Kidney (tissue), 14 donors: Measurements from ENCODE around the gene CACNA1E. TPM values are rescaled to one million over a fixed set of nuclear protein-coding genes. Genes with fewer than 3 reads are reported as not detected.

Experiments
- DNase-seq, 5 donors: peaks; one replicate each; pipeline ENCODE4 v3.0.0-alpha.2; 2013 to 2020
- FAIRE-seq: peaks from 2 replicates; lab custom pipeline; 2012; peaks lifted over from hg19 to GRCh38; lab: Jason Lieb, UNC
- H3K27ac ChIP-seq, 2 donors: one replicate each; pipeline ENCODE4 v1.7.0; 2013; ENCODE audit warnings: low read depth in 2 of 2, low read length in 2 of 2, inconsistent platforms in 1 of 2
- H3K27me3 ChIP-seq: one replicate; pipeline ENCODE4 v1.7.1; 2013; ENCODE audit warnings: low read length, inconsistent platforms; ENCODE audit not compliant: control insufficient read depth, insufficient read depth
- H3K36me3 ChIP-seq, 3 donors: one replicate each; pipeline versions ENCODE4 v1.7.0 to v1.7.1; 2013; ENCODE audit warnings: low read length in 3 of 3, control low read depth in 1 of 3, inconsistent platforms in 1 of 3; ENCODE audit not compliant: insufficient read depth in 3 of 3, control insufficient read depth in 2 of 3
- H3K4me1 ChIP-seq, 3 donors: one replicate each; pipeline versions ENCODE4 v1.7.0 to v1.7.1; 2013; ENCODE audit warnings: low read length in 3 of 3, inconsistent platforms in 1 of 3, low read depth in 1 of 3; ENCODE audit not compliant: control insufficient read depth in 2 of 3, insufficient read depth in 2 of 3
- H3K4me3 ChIP-seq, 3 donors: one replicate each; pipeline versions ENCODE4 v1.7.0 to v1.8.1; 2013; ENCODE audit warnings: low read length in 3 of 3, control low read depth in 1 of 3, inconsistent platforms in 1 of 3
- H3K9ac ChIP-seq, 3 donors: one replicate each; pipeline versions ENCODE4 v1.7.0 to v1.7.1; 2013; ENCODE audit warnings: low read length in 3 of 3, control low read depth in 1 of 3, inconsistent platforms in 1 of 3
- H3K9me3 ChIP-seq, 3 donors: one replicate each; pipeline versions ENCODE4 v1.7.0 to v1.7.1; 2013; ENCODE audit warnings: low read length in 3 of 3, control low read depth in 1 of 3, inconsistent platforms in 1 of 3; ENCODE audit not compliant: control insufficient read depth in 2 of 3, insufficient read depth in 1 of 3
- CTCF ChIP-seq: IDR thresholded peaks from 3 replicates; pipeline ENCODE4 v1.5.1; 2012; ENCODE audit warnings: mild to moderate bottlenecking, moderate library complexity, borderline replicate concordance; ENCODE audit not compliant: insufficient read depth; ENCODE audit errors: extremely low read depth
- intact Hi-C: fragments of 100-400 bp; cut with DNase I; formaldehyde crosslinking; loops from one replicate; pipeline ENCODE4 v1.11.1; 2022
- polyA plus RNA-seq: library from polyadenylated mRNA; stranded (reverse); fragments of 350-450 nt; fragmentation: Illumina TruSeq; extraction: RNeasy Lipid Tissue Mini Kit (QIAGEN cat#74804); gene quantifications from one replicate; pipeline ENCODE4 v1.2.3, GENCODE V29; 2014; ENCODE audit warnings: low read depth, low replicate concordance; ENCODE audit not compliant: insufficient read depth
- total RNA-seq: library from RNA; stranded (reverse); fragmentation: NEBNext Ultra II Directional; extraction: Animal tissue kit (Norgen Biotek cat#: 25700); gene quantifications from one replicate; pipeline ENCODE4 v1.2.1, GENCODE V29; 2021
- donor health status: control.
- donor health status: control.
- donor health status: control.
- donor health status: control.
- donor health status: control.
- donor health status: DM: yes; HTN: yes; CAD: no.
- donor health status: Normal renal cell carcinoma (clear cell type).

Gene CACNA1E
- total and polyA plus RNA-seq, 2 donors from 2014 or later: 0.19 TPM

- Histone ChIP-seq H3K36me3 (no peaks in the 10 kb centered on the region), H3K4me3 (no peak overlapping the region), H3K27ac (no peak overlapping the region), H3K27me3 (no peaks in the 10 kb centered on the region), H3K4me1 (peaks cover 0 to 15% (median 3%) of the 10 kb centered on the region in 3 donors), H3K9me3 (no peaks in the 10 kb centered on the region), H3K9ac (no peak overlapping the region)
- no peak for FAIRE-seq
- no peak for DNase-seq
- no peak for TF ChIP-seq CTCF
- intact Hi-C loops: no loop called here
Measured at GRCh38 chr1:181448461-181448860, 34.9 kb upstream of the CACNA1E start.

GRCh38 chr1:181451661-181452230 is 31.6 kb upstream of the CACNA1E start:
- FAIRE-seq: no peak
- intact Hi-C loops: no loop called here
- peak overlapping the region; percentile 10 to 13 for H3K27ac ChIP-seq
- no peaks in the 10 kb centered on the region for H3K27me3 ChIP-seq
- no peak for TF ChIP-seq CTCF
- no peaks in the 10 kb centered on the region for H3K36me3 ChIP-seq
- H3K4me3 ChIP-seq: no peak overlapping the region
- H3K4me1 ChIP-seq: peaks cover 0 to 16% (median 6%) of the 10 kb centered on the region in 3 donors
- H3K9me3 ChIP-seq: no peaks in the 10 kb centered on the region
- DNase-seq: no peak
- no peak overlapping the region for H3K9ac ChIP-seq

GRCh38 chr1:181452746-181453145 is 30.6 kb upstream of the CACNA1E start:
- intact Hi-C loops: no loop called here
- peak in 1 of 5 donors; percentile 11 for DNase-seq
- peak; percentile 62 for FAIRE-seq

More at GRCh38 chr1:181452746-181453145, 30.6 kb upstream of the CACNA1E start:
- Histone ChIP-seq H3K9ac (no peak overlapping the region), H3K9me3 (no peaks in the 10 kb centered on the region), H3K4me3 (no peak overlapping the region), H3K36me3 (no peaks in the 10 kb centered on the region), H3K27me3 (no peaks in the 10 kb centered on the region), H3K27ac (peak overlapping the region in 1 of 2 donors; percentile 13), H3K4me1 (peaks cover 0 to 16% (median 6%) of the 10 kb centered on the region in 3 donors)
- TF ChIP-seq CTCF: no peak
